ENCODE data around the gene OBSCN.

The OBSCN gene

GRCh38 chr1:228283476-228284147 is 75.8 kb downstream of the OBSCN start:
- H3K27ac ChIP-seq: no peak overlapping the region
- POLR2A ChIA-PET (ENCODE audit: low non-redundant PET): no interaction called here

DNA sequence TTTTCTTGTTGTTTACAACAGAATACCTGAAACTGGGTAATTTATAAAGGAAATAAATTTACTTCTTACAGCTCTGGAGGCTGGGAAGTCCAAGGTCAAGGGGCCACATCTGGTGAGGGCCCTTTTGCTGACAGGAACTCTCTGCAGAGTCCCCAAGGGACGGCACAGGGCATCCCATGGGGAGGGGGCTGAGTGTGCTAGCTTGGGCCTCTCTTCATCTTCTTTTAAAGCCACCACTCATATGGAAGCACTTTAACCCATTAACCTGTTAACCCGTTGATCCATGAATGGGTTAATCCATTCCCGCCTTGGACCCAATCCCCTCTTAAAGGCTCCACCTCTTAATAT is 76.3 kb downstream of the OBSCN start:
- POLR2A ChIA-PET (ENCODE audit: low non-redundant PET): no interaction called here
- no peak for DNase-seq (ENCODE audit: low spot score)
- TF ChIP-seq, protein P1, sequence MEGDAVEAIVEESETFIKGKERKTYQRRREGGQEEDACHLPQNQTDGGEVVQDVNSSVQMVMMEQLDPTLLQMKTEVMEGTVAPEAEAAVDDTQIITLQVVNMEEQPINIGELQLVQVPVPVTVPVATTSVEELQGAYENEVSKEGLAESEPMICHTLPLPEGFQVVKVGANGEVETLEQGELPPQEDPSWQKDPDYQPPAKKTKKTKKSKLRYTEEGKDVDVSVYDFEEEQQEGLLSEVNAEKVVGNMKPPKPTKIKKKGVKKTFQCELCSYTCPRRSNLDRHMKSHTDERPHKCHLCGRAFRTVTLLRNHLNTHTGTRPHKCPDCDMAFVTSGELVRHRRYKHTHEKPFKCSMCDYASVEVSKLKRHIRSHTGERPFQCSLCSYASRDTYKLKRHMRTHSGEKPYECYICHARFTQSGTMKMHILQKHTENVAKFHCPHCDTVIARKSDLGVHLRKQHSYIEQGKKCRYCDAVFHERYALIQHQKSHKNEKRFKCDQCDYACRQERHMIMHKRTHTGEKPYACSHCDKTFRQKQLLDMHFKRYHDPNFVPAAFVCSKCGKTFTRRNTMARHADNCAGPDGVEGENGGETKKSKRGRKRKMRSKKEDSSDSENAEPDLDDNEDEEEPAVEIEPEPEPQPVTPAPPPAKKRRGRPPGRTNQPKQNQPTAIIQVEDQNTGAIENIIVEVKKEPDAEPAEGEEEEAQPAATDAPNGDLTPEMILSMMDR (conservative IDR thresholded peaks at IDR 0.05; ENCODE audit: low read depth): no peak
- H3K27ac ChIP-seq: no peak overlapping the region
- CTCF ChIA-PET: no interaction called here

More at GRCh38 chr1:228283476-228284147, 75.8 kb downstream of the OBSCN start:
- DNase-seq (ENCODE audit: low spot score): no peak
- CTCF ChIA-PET: interaction anchor here (0.6 kb wide), 1 partner anchor 98 kb away, joined by 3 read pairs; no protein-coding TSS in a partner anchor
- TF ChIP-seq, protein P1 (conservative IDR thresholded peaks at IDR 0.05; ENCODE audit: low read depth): no peak

DNA sequence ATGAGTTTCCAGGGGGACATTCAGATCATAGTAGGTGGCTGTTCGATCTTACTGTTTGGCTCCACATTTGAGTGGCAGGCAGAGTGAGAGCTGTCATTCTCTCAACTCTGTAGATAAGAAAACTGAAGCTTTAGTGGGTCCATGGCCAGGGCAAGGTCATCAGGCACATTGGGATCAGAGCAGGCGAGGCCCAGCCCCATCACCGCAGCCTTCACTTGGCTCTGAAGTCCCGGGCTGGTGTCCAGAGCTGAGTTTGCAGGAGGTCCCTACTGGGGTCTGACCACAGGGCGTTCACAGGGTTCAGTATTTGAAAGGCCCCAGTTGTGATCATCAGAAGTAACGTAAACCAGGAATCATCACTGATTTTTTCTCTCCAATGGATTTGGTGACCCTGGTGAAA is 76.7 kb downstream of the OBSCN start:
- no peak for DNase-seq (ENCODE audit: low spot score)
- ChIA-PET CTCF (no interaction called here), POLR2A (ENCODE audit: low non-redundant PET) (no interaction called here)
- no peak overlapping the region for H3K27ac ChIP-seq
- TF ChIP-seq, protein P1 (conservative IDR thresholded peaks at IDR 0.05; ENCODE audit: low read depth): no peak

GRCh38 chr1:228285661-228286504 is 78.0 kb downstream of the OBSCN start:
- ChIA-PET CTCF (no interaction called here), POLR2A (ENCODE audit: low non-redundant PET) (no interaction called here)
- TF ChIP-seq, protein P1 (conservative IDR thresholded peaks at IDR 0.05; ENCODE audit: low read depth): no peak
- no peak for DNase-seq (ENCODE audit: low spot score)
- no peak overlapping the region for H3K27ac ChIP-seq

DNA sequence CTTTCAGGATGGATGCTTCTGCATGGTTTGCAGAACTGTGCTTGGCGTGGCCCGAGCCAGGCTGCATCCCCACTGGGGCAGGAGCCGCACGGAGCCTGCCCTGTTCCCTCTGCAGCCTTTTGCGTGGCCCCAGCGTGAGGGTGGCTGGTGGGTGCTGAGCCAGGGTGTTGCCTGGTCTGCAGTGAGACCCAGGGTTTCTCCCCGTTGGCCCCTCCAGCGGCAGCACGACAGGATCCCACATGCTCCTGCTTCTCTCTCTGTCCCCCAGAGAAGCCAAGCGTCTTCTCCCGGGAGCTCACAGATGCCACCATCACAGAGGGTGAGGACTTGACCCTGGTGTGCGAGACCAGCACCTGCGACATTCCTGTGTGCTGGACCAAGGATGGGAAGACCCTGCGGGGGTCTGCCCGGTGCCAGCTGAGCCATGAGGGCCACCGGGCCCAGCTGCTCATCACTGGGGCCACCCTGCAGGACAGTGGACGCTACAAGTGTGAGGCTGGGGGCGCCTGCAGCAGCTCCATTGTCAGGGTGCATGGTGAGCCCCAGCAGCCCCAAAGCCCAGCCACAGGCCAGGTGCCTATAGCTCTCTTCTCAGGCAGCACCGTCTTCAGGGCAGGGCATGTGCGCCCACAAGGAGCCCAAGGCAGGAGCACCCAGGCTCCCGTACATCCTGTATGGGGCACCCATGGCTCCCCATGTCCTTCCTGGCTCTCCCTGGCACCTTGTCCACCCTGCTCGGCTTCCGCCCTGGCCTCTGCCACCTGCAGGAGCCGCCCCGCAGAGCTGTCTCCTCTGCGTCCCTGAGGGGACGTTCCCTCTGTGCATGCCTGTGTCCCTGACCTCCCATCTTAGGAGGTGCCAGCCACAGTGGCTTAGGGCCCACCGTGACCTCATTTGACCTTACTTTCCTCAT is 78.9 kb downstream of the OBSCN start:
- no peak for DNase-seq (ENCODE audit: low spot score)
- TF ChIP-seq, protein P1 (conservative IDR thresholded peaks at IDR 0.05; ENCODE audit: low read depth): no peak
- H3K27ac ChIP-seq: no peak overlapping the region
- CTCF ChIA-PET: no interaction called here
- POLR2A ChIA-PET (ENCODE audit: low non-redundant PET): no interaction called here
